Lung (tissue), 12 donors: ENCODE results near the gene NPHP4. TPM values are rescaled to one million over a fixed set of nuclear protein-coding genes. Genes with fewer than 3 reads are reported as not detected.

Experiments
- ATAC-seq: fragments of 200-7000 bp; cut with Tn5 transposase; one replicate; pipeline ENCODE4 v1.9.1; 2020; ENCODE audit warnings: moderate number of reproducible peaks; ENCODE audit not compliant: insufficient read depth, low FRiP score
- DNase-seq, 3 donors: peaks; one replicate each; pipeline ENCODE4 v3.0.0-alpha.2; 2013 to 2017
- H3K27ac ChIP-seq, 2 donors: one replicate each; pipeline ENCODE4 v1.5.1; 2013; ENCODE audit warnings: mild to moderate bottlenecking in 2 of 2, moderate library complexity in 2 of 2, control low read depth in 1 of 2, inconsistent platforms in 1 of 2, low read depth in 1 of 2, low read length in 1 of 2
- H3K27me3 ChIP-seq, 3 donors: one replicate each; pipeline ENCODE4 v1.5.1; 2013; ENCODE audit warnings: low read length in 2 of 3; ENCODE audit not compliant: control insufficient read depth in 3 of 3, insufficient read depth in 3 of 3
- H3K36me3 ChIP-seq, 4 donors: one replicate each; pipeline ENCODE4 v1.5.1; 2013; ENCODE audit warnings: low read length in 4 of 4, mild to moderate bottlenecking in 1 of 4, moderate library complexity in 1 of 4; ENCODE audit not compliant: control insufficient read depth in 4 of 4, insufficient read depth in 4 of 4
- H3K4me1 ChIP-seq, 5 donors: one replicate each; pipeline ENCODE4 v1.5.1; 2013; ENCODE audit warnings: low read length in 5 of 5, mild to moderate bottlenecking in 2 of 5, moderate library complexity in 1 of 5; ENCODE audit not compliant: control insufficient read depth in 5 of 5, insufficient read depth in 5 of 5
- H3K4me3 ChIP-seq: one replicate; pipeline ENCODE4 v1.5.1; 2013; ENCODE audit warnings: mild to moderate bottlenecking, control low read depth, moderate library complexity
- H3K9ac ChIP-seq, 2 donors: one replicate each; pipeline ENCODE4 v1.5.1; 2013; ENCODE audit warnings: low read length in 2 of 2, control low read depth in 1 of 2; ENCODE audit not compliant: insufficient read depth in 1 of 2
- H3K9me3 ChIP-seq, 4 donors: one replicate each; pipeline ENCODE4 v1.5.1; 2013; ENCODE audit warnings: low read length in 3 of 4, mild to moderate bottlenecking in 1 of 4, moderate library complexity in 1 of 4; ENCODE audit not compliant: control insufficient read depth in 4 of 4, insufficient read depth in 3 of 4
- CTCF ChIP-seq: IDR thresholded peaks from 2 replicates; pipeline ENCODE4 v1.5.1; 2012; ENCODE audit warnings: mild to moderate bottlenecking; ENCODE audit errors: control extremely low read depth, extremely low read depth
- WGBS, 2 donors: extraction: QIAGEN DNeasy Blood & Tissue Kit; methylation state at CpG; one replicate each; pipeline ENCODE4 v1.1.7; 2013; 5-methylcytosine and 5-hydroxymethylcytosine counted together
- polyA plus RNA-seq, 2 donors: library from polyadenylated mRNA; stranded (reverse); fragments of 200-250 nt; gene quantifications; one replicate each; pipeline ENCODE4 v1.2.1, GENCODE V29; 2013
- total RNA-seq, 2 donors: library from RNA; depleted of rRNA in 1 of 2; stranded (reverse); fragments of >200 nt in 1 of 2; gene quantifications; one replicate each; pipeline ENCODE4 v1.2.1, GENCODE V29; 2014 to 2021
- donor health status: control.
- donor health status: control.
- donor health status: Bipolar disorder and iron deficiency.
- donor health status: healthy.
- donor health status: DM: yes; HTN: yes; CAD: no.

The NPHP4 gene
- total and polyA plus RNA-seq, 4 donors: 6.0 to 23.3 (median 11.1) TPM

GRCh38 chr1:6024376-6024775, 32.2 kb upstream of the NPHP4 start:
- peaks cover 0 to 21% (median 5%) of the 10 kb centered on the region in 3 donors for H3K27me3 ChIP-seq
- DNase-seq (no peak), ATAC-seq (no peak)
- 87 to 89% methylated on average over 6 of the region's 6 CpGs for WGBS, 2 donors
- peaks cover 0 to under 1% (median 0%) of the 10 kb centered on the region in 4 donors for H3K36me3 ChIP-seq
- no peak for TF ChIP-seq CTCF
- no peaks in the 10 kb centered on the region for H3K9me3 ChIP-seq
- no peak overlapping the region for H3K27ac ChIP-seq
- H3K9ac ChIP-seq: no peak overlapping the region
- H3K4me1 ChIP-seq: peaks cover 0 to 4% (median 0%) of the 10 kb centered on the region in 5 donors
- H3K4me3 ChIP-seq: no peak overlapping the region

- ATAC-seq: no peak
- WGBS, 2 donors: 80 to 87% methylated on average over 5 of the region's 5 CpGs
- peaks cover 0 to 21% (median 5%) of the 10 kb centered on the region in 3 donors for H3K27me3 ChIP-seq
Measured at GRCh38 chr1:6023346-6023745, 31.1 kb upstream of the NPHP4 start.

GRCh38 chr1:6022193-6022592, 30.0 kb upstream of the NPHP4 start:
- ATAC-seq (no peak), DNase-seq (no peak)
- no peak overlapping the region for H3K27ac ChIP-seq
- no peak overlapping the region for H3K4me3 ChIP-seq
- peaks cover 0 to 14% (median 5%) of the 10 kb centered on the region in 3 donors for H3K27me3 ChIP-seq
- no peak overlapping the region for H3K9ac ChIP-seq
- TF ChIP-seq CTCF: no peak
- H3K36me3 ChIP-seq: no peaks in the 10 kb centered on the region
- no peaks in the 10 kb centered on the region for H3K9me3 ChIP-seq
- H3K4me1 ChIP-seq: peaks cover 0 to 4% (median 0%) of the 10 kb centered on the region in 5 donors
- 96 to 97% methylated on average over 4 of the region's 4 CpGs for WGBS, 2 donors

More at GRCh38 chr1:6023346-6023745, 31.1 kb upstream of the NPHP4 start:
- DNase-seq: no peak
- H3K27ac ChIP-seq: no peak overlapping the region
- H3K4me3 ChIP-seq: no peak overlapping the region
- H3K9me3 ChIP-seq: no peaks in the 10 kb centered on the region
- H3K4me1 ChIP-seq: peaks cover 0 to 4% (median 0%) of the 10 kb centered on the region in 5 donors
- TF ChIP-seq CTCF: no peak
- no peaks in the 10 kb centered on the region for H3K36me3 ChIP-seq
- no peak overlapping the region for H3K9ac ChIP-seq
